Bronchial epithelial cell (primary cell): ENCODE results near the gene RBPMS2. TPM values are rescaled to one million over a fixed set of nuclear protein-coding genes. Genes with fewer than 3 reads are reported as not detected.

Source experiments
- DNase-seq: peaks from one replicate; pipeline ENCODE4 v3.0.0-alpha.2; 2010; ENCODE audit warnings: low read depth
- FAIRE-seq: peaks from 2 replicates; lab custom pipeline; 2011; peaks lifted over from hg19 to GRCh38; lab: Jason Lieb, UNC
- H3K27me3 ChIP-seq: 2 replicates; pipeline ENCODE4 v1.5.1; 2011; ENCODE audit warnings: low read length; ENCODE audit not compliant: control insufficient read depth, insufficient read depth
- H3K36me3 ChIP-seq: 2 replicates; pipeline ENCODE4 v1.5.1; 2011; ENCODE audit warnings: low read length; ENCODE audit not compliant: control insufficient read depth, insufficient read depth
- H3K4me3 ChIP-seq: 2 replicates; pipeline ENCODE4 v1.5.1; 2011; ENCODE audit warnings: mild to moderate bottlenecking, low read depth, low read length, control low read depth
- total RNA-seq: library from RNA; depleted of rRNA; stranded (reverse); fragments of >200 nt; gene quantifications from 2 replicates; pipeline ENCODE4 v1.2.1, GENCODE V29; 2014
- TF ChIP-seq, protein P1 (sequence below): IDR thresholded peaks from 2 replicates; pipeline ENCODE4 v1.5.1; 2011; ENCODE audit warnings: mild to moderate bottlenecking, moderate library complexity, low read length, control low read depth, inconsistent platforms; ENCODE audit not compliant: insufficient read depth, severe bottlenecking

Gene RBPMS2
- total RNA-seq, 1 donor from 2014 or later, result not detected

DNA sequence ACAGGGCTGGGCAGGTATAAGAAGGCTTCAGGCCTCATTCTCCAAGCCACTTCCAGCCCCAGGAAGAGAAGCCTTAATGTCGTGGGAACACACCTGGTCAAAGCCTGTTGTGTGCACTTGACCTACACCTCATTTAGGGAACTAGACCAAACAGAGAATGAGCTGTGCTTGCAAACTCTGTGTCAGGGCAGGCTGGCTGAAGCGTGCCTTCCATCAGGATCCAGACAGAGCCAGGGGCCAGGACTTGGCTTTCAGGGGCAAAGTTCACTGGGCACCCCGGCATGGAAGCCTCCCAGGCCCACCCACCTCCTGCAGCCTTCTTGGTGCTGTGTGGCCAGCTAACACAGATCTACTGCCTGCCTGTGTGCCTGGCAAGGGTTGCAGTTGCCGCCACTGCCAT, 11.5 kb downstream of the RBPMS2 start:
- H3K4me3 ChIP-seq, result no peak overlapping the region
- H3K36me3 ChIP-seq, result no peaks in the 10 kb centered on the region
- H3K27me3 ChIP-seq, result no peaks in the 10 kb centered on the region
- FAIRE-seq (peak; percentile 28), DNase-seq (no peak)
- TF ChIP-seq, protein P1, sequence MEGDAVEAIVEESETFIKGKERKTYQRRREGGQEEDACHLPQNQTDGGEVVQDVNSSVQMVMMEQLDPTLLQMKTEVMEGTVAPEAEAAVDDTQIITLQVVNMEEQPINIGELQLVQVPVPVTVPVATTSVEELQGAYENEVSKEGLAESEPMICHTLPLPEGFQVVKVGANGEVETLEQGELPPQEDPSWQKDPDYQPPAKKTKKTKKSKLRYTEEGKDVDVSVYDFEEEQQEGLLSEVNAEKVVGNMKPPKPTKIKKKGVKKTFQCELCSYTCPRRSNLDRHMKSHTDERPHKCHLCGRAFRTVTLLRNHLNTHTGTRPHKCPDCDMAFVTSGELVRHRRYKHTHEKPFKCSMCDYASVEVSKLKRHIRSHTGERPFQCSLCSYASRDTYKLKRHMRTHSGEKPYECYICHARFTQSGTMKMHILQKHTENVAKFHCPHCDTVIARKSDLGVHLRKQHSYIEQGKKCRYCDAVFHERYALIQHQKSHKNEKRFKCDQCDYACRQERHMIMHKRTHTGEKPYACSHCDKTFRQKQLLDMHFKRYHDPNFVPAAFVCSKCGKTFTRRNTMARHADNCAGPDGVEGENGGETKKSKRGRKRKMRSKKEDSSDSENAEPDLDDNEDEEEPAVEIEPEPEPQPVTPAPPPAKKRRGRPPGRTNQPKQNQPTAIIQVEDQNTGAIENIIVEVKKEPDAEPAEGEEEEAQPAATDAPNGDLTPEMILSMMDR, result no peak

DNA sequence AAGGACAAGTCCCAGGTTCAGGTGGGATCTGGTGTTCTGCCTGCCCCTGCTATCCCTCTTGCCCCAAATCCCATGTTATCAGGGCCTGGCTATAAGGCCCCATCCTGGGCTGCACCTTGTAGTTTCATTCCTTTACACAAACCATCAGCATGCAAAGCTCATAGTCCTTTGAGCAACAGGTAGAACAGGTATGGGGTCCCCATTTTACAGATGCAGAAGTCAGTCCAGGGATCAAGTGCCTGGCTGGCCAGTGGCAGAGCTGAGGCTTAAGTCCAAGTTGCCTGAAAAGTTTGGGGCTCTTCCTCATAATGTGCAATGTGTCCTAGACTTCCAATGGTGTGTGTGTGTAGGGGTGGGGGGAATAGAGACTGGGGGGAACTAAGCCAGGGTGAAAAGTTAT, 11.9 kb downstream of the RBPMS2 start:
- no peaks in the 10 kb centered on the region for H3K36me3 ChIP-seq
- DNase-seq, result no peak
- no peak overlapping the region for H3K4me3 ChIP-seq
- FAIRE-seq, result no peak
- TF ChIP-seq, protein P1, result no peak
- peaks cover 1% of the 10 kb centered on the region for H3K27me3 ChIP-seq

DNA sequence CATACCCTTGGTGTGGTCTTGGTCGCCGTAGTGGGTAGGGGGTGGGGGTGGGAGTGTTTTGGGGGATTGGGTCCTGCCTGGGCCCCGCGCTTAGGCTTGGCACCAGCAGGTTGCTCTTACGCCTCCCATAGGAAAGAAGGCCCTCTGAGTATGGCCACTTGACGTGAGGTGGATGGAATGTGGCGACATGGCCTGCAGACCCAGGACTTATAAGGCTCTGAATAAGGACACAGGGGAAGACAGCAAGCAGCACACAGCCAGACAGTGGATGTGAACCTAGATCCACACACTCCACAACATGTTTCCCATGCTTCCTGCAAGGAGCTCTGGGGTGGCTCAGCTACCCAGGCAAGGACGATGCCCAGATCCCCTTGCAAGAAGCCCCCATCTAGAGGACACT, 12.4 kb downstream of the RBPMS2 start:
- Histone ChIP-seq H3K27me3 (peaks cover 2% of the 10 kb centered on the region), H3K36me3 (no peaks in the 10 kb centered on the region), H3K4me3 (no peak overlapping the region)
- DNase-seq (no peak), FAIRE-seq (no peak)
- TF ChIP-seq, protein P1, result no peak

DNA sequence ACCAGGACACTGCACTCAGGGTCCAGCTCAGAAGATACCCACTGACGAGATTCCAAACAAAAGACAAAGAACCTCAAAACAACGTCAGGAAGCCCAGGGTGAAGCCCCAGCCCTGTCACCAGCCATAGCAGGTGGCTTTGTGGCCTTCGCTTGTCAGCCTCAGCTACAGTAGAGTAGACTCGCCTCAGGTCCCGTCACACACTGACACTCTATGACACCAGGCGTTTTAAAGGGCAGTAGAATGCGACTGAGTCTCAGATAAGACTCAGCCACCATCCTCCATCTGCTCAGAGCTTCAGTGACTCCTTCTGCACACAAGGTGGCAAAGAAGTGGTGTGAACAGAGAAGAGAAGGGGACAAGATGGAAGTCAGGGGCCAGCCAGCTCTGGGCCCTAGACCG, 12.8 kb downstream of the RBPMS2 start:
- FAIRE-seq (no peak), DNase-seq (no peak)
- Histone ChIP-seq H3K36me3 (no peaks in the 10 kb centered on the region), H3K4me3 (no peak overlapping the region), H3K27me3 (peaks cover 2% of the 10 kb centered on the region)
- TF ChIP-seq, protein P1, result no peak

- H3K36me3 ChIP-seq, result no peaks in the 10 kb centered on the region
- TF ChIP-seq, protein P1, result no peak
- peaks cover 2% of the 10 kb centered on the region for H3K27me3 ChIP-seq
- DNase-seq (no peak), FAIRE-seq (no peak)
- H3K4me3 ChIP-seq, result no peak overlapping the region
Measured at GRCh38 chr15:64761156-64761555, 14.2 kb downstream of the RBPMS2 start.

DNA sequence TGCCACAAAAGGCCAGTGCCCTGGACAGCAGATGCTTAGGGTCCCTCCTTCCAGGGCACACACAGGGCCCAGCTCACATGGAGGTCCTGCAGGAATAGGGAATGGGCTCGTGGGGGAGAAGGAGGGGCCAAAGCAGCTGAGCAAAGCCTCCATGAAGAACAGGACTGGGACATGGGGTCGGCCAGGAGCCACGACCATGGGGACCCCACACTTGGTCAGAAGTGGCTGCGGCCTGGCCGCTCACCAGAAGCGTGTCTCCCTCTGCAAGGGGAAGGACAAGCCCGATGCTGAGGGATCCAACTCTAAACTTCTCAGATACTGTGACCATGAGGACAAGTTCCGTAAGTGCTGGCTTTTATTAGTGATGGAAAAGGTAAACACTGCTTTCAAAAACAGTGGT, 15.3 kb downstream of the RBPMS2 start:
- Histone ChIP-seq H3K4me3 (no peak overlapping the region), H3K36me3 (no peaks in the 10 kb centered on the region), H3K27me3 (peaks cover 2% of the 10 kb centered on the region)
- TF ChIP-seq, protein P1, result no peak
- no peak for FAIRE-seq
- DNase-seq, result no peak
